K562 (cell line): ENCODE results near the gene RETREG1.

Experiments used
- BCL6 ChIP-seq: fragments of 250-450 bp; sonication (Bioruptor Pico); IDR thresholded peaks from 2 replicates; pipeline ENCODE4 v1.4.0; 2020
- FOXJ3 ChIP-seq: sonication (generic); formaldehyde crosslinking; IDR thresholded peaks from 2 replicates; pipeline ENCODE4 v1.4.0; 2020; ENCODE audit warnings: mild to moderate bottlenecking, missing genetic modification reagents
- JUND ChIP-seq, 2 experiments: IDR thresholded peaks; 2 replicates in 1 of 2; 3 replicates in 1 of 2; pipeline ENCODE4 v1.6.1; 2011; ENCODE audit warnings: borderline replicate concordance in 2 of 2, low read depth in 2 of 2, low read length in 2 of 2, improper control_type of control experiment in 1 of 2, missing biosample characterization in 1 of 2, missing genetic modification characterization in 1 of 2, missing genetic modification reagents in 1 of 2
- NFYB ChIP-seq: IDR thresholded peaks from 2 replicates; pipeline ENCODE4 v1.6.1; 2011; ENCODE audit warnings: mild to moderate bottlenecking, moderate library complexity; ENCODE audit not compliant: insufficient read length; ENCODE audit errors: extremely low read depth
- ZNF707 ChIP-seq: fragments of 250-450 bp; sonication (Bioruptor Pico); conservative IDR thresholded peaks from 2 replicates; pipeline ENCODE4 v1.8.0; 2022; ENCODE audit warnings: inconsistent platforms, mild to moderate bottlenecking, moderate library complexity
- TF ChIP-seq, protein P1 (sequence below): fragments of 250-450 bp; sonication (Bioruptor Pico); IDR thresholded peaks from 2 replicates; pipeline ENCODE4 v1.4.0; 2020; ENCODE audit warnings: mild to moderate bottlenecking, moderate library complexity

DNA sequence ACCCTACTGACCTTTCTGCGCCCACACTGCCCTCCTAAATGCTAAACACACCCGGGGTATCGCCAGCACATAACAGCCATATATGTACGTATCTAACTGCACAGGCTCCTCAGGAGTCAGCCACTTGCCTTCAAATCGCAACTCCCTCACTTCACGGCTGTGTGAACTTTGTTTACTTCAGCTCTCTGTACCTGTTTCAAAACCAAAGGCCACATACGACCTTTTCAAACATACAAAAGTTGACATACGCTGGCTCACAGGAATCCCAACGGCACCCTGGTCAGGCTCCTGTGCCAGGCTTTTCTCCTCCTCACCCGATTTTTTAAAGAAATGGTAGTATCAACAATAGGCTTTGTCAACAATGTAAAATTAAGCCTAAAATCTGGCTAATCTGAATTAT lies 112.2 kb downstream of the RETREG1 start:
- TF ChIP-seq FOXJ3 (CRISPR knock-in tag) (no peak), BCL6 (no peak), JUND (IDR thresholded peaks at IDR 0.05; ENCODE audit: borderline replicate concordance, low read depth, low read length) (no peak), JUND (tag; IDR thresholded peaks at IDR 0.05; ENCODE audit: borderline replicate concordance, low read depth, low read length) (no peak), ZNF707 (CRISPR knock-in tag) (no peak), NFYB (no peak)
- TF ChIP-seq, protein P1, sequence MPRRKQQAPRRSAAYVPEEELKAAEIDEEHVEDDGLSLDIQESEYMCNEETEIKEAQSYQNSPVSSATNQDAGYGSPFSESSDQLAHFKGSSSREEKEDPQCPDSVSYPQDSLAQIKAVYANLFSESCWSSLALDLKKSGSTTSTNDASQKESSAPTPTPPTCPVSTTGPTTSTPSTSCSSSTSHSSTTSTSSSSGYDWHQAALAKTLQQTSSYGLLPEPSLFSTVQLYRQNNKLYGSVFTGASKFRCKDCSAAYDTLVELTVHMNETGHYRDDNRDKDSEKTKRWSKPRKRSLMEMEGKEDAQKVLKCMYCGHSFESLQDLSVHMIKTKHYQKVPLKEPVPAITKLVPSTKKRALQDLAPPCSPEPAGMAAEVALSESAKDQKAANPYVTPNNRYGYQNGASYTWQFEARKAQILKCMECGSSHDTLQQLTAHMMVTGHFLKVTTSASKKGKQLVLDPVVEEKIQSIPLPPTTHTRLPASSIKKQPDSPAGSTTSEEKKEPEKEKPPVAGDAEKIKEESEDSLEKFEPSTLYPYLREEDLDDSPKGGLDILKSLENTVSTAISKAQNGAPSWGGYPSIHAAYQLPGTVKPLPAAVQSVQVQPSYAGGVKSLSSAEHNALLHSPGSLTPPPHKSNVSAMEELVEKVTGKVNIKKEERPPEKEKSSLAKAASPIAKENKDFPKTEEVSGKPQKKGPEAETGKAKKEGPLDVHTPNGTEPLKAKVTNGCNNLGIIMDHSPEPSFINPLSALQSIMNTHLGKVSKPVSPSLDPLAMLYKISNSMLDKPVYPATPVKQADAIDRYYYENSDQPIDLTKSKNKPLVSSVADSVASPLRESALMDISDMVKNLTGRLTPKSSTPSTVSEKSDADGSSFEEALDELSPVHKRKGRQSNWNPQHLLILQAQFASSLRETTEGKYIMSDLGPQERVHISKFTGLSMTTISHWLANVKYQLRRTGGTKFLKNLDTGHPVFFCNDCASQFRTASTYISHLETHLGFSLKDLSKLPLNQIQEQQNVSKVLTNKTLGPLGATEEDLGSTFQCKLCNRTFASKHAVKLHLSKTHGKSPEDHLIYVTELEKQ: no peak
